T-helper 2 cell treated with Interferon-gamma antibody and Interleukin-4, amounts not matched to agents 5 μg/mL and 100 μg/mL, for 36 hours (primary cell): ENCODE measurements around the gene TMEM63C.

Experiments
- DNase-seq: peaks from one replicate; pipeline ENCODE4 v3.0.0; 2021; ENCODE audit warnings: low spot score
- H3K27ac Mint-ChIP-seq: one replicate; pipeline ENCODE4 v1.8.0; 2021; ENCODE audit warnings: mild to moderate bottlenecking, mixed read lengths
- H3K27me3 Mint-ChIP-seq: one replicate; pipeline ENCODE4 v1.8.0; 2021; ENCODE audit warnings: low read depth, mixed read lengths
- H3K36me3 Mint-ChIP-seq: one replicate; pipeline ENCODE4 v1.8.0; 2021; ENCODE audit warnings: low read depth, mixed read lengths
- H3K4me1 Mint-ChIP-seq: one replicate; pipeline ENCODE4 v1.8.0; 2021; ENCODE audit warnings: low read depth, mixed read lengths
- H3K4me3 Mint-ChIP-seq: one replicate; pipeline ENCODE4 v1.8.0; 2022; ENCODE audit warnings: mild to moderate bottlenecking, moderate library complexity, mixed read lengths
- H3K9me3 Mint-ChIP-seq: one replicate; pipeline ENCODE4 v1.8.0; 2021; ENCODE audit warnings: mixed read lengths

Gene TMEM63C

GRCh38 chr14:77257700-77258099 is 76.1 kb downstream of the TMEM63C start:
- peaks cover 8% of the 10 kb centered on the region for H3K27me3 Mint-ChIP-seq
- H3K9me3 Mint-ChIP-seq, result no peaks in the 10 kb centered on the region
- no peak overlapping the region for H3K27ac Mint-ChIP-seq
- H3K36me3 Mint-ChIP-seq, result no peaks in the 10 kb centered on the region
- no peaks in the 10 kb centered on the region for H3K4me1 Mint-ChIP-seq
- no peak overlapping the region for H3K4me3 Mint-ChIP-seq
- DNase-seq, result no peak

GRCh38 chr14:77258566-77258965 is 77.0 kb downstream of the TMEM63C start:
- H3K9me3 Mint-ChIP-seq, result no peaks in the 10 kb centered on the region
- H3K27me3 Mint-ChIP-seq, result peaks cover 15% of the 10 kb centered on the region
- H3K4me3 Mint-ChIP-seq, result no peak overlapping the region
- DNase-seq, result no peak
- no peaks in the 10 kb centered on the region for H3K36me3 Mint-ChIP-seq
- no peak overlapping the region for H3K27ac Mint-ChIP-seq
- H3K4me1 Mint-ChIP-seq, result no peaks in the 10 kb centered on the region

- Mint-ChIP-seq H3K4me3 (no peak overlapping the region), H3K36me3 (no peaks in the 10 kb centered on the region), H3K4me1 (no peaks in the 10 kb centered on the region), H3K27me3 (peaks cover 18% of the 10 kb centered on the region), H3K27ac (no peak overlapping the region), H3K9me3 (no peaks in the 10 kb centered on the region)
- no peak for DNase-seq
Measured at GRCh38 chr14:77259025-77259715, 77.6 kb downstream of the TMEM63C start.

GRCh38 chr14:77260199-77260598 is 78.6 kb downstream of the TMEM63C start:
- no peak overlapping the region for H3K27ac Mint-ChIP-seq
- no peak overlapping the region for H3K4me3 Mint-ChIP-seq
- H3K9me3 Mint-ChIP-seq, result no peaks in the 10 kb centered on the region
- no peaks in the 10 kb centered on the region for H3K4me1 Mint-ChIP-seq
- no peak for DNase-seq
- H3K36me3 Mint-ChIP-seq, result no peaks in the 10 kb centered on the region
- peaks cover 18% of the 10 kb centered on the region for H3K27me3 Mint-ChIP-seq

GRCh38 chr14:77260631-77261030 is 79.0 kb downstream of the TMEM63C start:
- no peaks in the 10 kb centered on the region for H3K9me3 Mint-ChIP-seq
- DNase-seq, result no peak
- no peaks in the 10 kb centered on the region for H3K36me3 Mint-ChIP-seq
- H3K27ac Mint-ChIP-seq, result no peak overlapping the region
- peaks cover 18% of the 10 kb centered on the region for H3K27me3 Mint-ChIP-seq
- no peak overlapping the region for H3K4me3 Mint-ChIP-seq
- H3K4me1 Mint-ChIP-seq, result no peaks in the 10 kb centered on the region

GRCh38 chr14:77264466-77265186 is 83.0 kb downstream of the TMEM63C start:
- H3K4me3 Mint-ChIP-seq, result no peak overlapping the region
- peaks cover 3% of the 10 kb centered on the region for H3K9me3 Mint-ChIP-seq
- H3K4me1 Mint-ChIP-seq, result no peaks in the 10 kb centered on the region

GRCh38 chr14:77265187-77265515 is 83.6 kb downstream of the TMEM63C start:
- H3K27me3 Mint-ChIP-seq, result peaks cover 40% of the 10 kb centered on the region
- no peak for DNase-seq
- H3K27ac Mint-ChIP-seq, result no peak overlapping the region
- peaks cover 3% of the 10 kb centered on the region for H3K9me3 Mint-ChIP-seq
- no peaks in the 10 kb centered on the region for H3K36me3 Mint-ChIP-seq
- H3K4me3 Mint-ChIP-seq, result no peak overlapping the region
- no peaks in the 10 kb centered on the region for H3K4me1 Mint-ChIP-seq

More at GRCh38 chr14:77264466-77265186, 83.0 kb downstream of the TMEM63C start:
- no peak for DNase-seq
- Mint-ChIP-seq H3K36me3 (no peaks in the 10 kb centered on the region), H3K27me3 (peaks cover 35% of the 10 kb centered on the region), H3K27ac (no peak overlapping the region)

- peaks cover 3% of the 10 kb centered on the region for H3K9me3 Mint-ChIP-seq
- no peak overlapping the region for H3K4me3 Mint-ChIP-seq
- DNase-seq, result no peak
- H3K27ac Mint-ChIP-seq, result no peak overlapping the region
- no peaks in the 10 kb centered on the region for H3K4me1 Mint-ChIP-seq
- H3K27me3 Mint-ChIP-seq, result peaks cover 42% of the 10 kb centered on the region
- no peaks in the 10 kb centered on the region for H3K36me3 Mint-ChIP-seq
Measured at GRCh38 chr14:77265561-77266335, 84.2 kb downstream of the TMEM63C start.

- Mint-ChIP-seq H3K36me3 (no peaks in the 10 kb centered on the region), H3K4me3 (no peak overlapping the region), H3K9me3 (peaks cover 3% of the 10 kb centered on the region), H3K4me1 (no peaks in the 10 kb centered on the region), H3K27me3 (peaks cover 41% of the 10 kb centered on the region), H3K27ac (no peak overlapping the region)
- no peak for DNase-seq
Measured at GRCh38 chr14:77266336-77266735, 84.7 kb downstream of the TMEM63C start.

GRCh38 chr14:77267937-77268699 is 86.5 kb downstream of the TMEM63C start:
- no peaks in the 10 kb centered on the region for H3K36me3 Mint-ChIP-seq

GRCh38 chr14:77268989-77269600 is 87.5 kb downstream of the TMEM63C start:
- Mint-ChIP-seq H3K27me3 (peaks cover 47% of the 10 kb centered on the region), H3K9me3 (peaks cover 3% of the 10 kb centered on the region), H3K4me3 (no peak overlapping the region)

More at GRCh38 chr14:77267937-77268699, 86.5 kb downstream of the TMEM63C start:
- H3K27ac Mint-ChIP-seq, result no peak overlapping the region
- no peak overlapping the region for H3K4me3 Mint-ChIP-seq
- no peak for DNase-seq
- H3K9me3 Mint-ChIP-seq, result peaks cover 3% of the 10 kb centered on the region
- peaks cover 51% of the 10 kb centered on the region for H3K27me3 Mint-ChIP-seq
- no peaks in the 10 kb centered on the region for H3K4me1 Mint-ChIP-seq

GRCh38 chr14:77270361-77271112 is 88.9 kb downstream of the TMEM63C start:
- no peaks in the 10 kb centered on the region for H3K36me3 Mint-ChIP-seq
- H3K4me3 Mint-ChIP-seq, result no peak overlapping the region
- H3K27ac Mint-ChIP-seq, result no peak overlapping the region
- no peaks in the 10 kb centered on the region for H3K4me1 Mint-ChIP-seq
- H3K27me3 Mint-ChIP-seq, result peaks cover 47% of the 10 kb centered on the region
- peaks cover 3% of the 10 kb centered on the region for H3K9me3 Mint-ChIP-seq
- no peak for DNase-seq

More at GRCh38 chr14:77268989-77269600, 87.5 kb downstream of the TMEM63C start:
- no peak for DNase-seq
- H3K4me1 Mint-ChIP-seq, result no peaks in the 10 kb centered on the region
- no peak overlapping the region for H3K27ac Mint-ChIP-seq
- H3K36me3 Mint-ChIP-seq, result no peaks in the 10 kb centered on the region
